Hepatocyte (in vitro differentiated cells): ENCODE results near the gene P4HB. TPM values are rescaled to one million over a fixed set of nuclear protein-coding genes. Genes with fewer than 3 reads are reported as not detected.

Experiments
- DNase-seq: peaks from one replicate; pipeline ENCODE4 v3.0.0-alpha.2; 2016; ENCODE audit warnings: low spot score
- H2AFZ ChIP-seq: fragments of 200-600 bp; sonication (generic); 2 replicates; pipeline ENCODE4 v1.6.0; 2016; ENCODE audit warnings: antibody characterized with exemption, mild to moderate bottlenecking
- H3K27ac ChIP-seq: fragments of 200-600 bp; sonication (generic); 2 replicates; pipeline ENCODE4 v1.5.1; 2016; ENCODE audit warnings: mild to moderate bottlenecking
- H3K27me3 ChIP-seq: fragments of 200-600 bp; sonication (generic); 2 replicates; pipeline ENCODE4 v1.6.1; 2016
- H3K36me3 ChIP-seq: fragments of 200-600 bp; sonication (generic); replicated peaks from 2 replicates; pipeline ENCODE4 v1.5.1; 2016; ENCODE audit warnings: low read depth; ENCODE audit not compliant: insufficient read depth
- H3K4me1 ChIP-seq: fragments of 200-600 bp; sonication (generic); 2 replicates; pipeline ENCODE4 v1.5.1; 2016; ENCODE audit warnings: mild to moderate bottlenecking, moderate library complexity; ENCODE audit not compliant: insufficient read depth
- H3K4me2 ChIP-seq: fragments of 200-600 bp; sonication (generic); 2 replicates; pipeline ENCODE4 v1.6.0; 2016
- H3K4me3 ChIP-seq: fragments of 200-600 bp; sonication (generic); 2 replicates; pipeline ENCODE4 v1.5.1; 2016; ENCODE audit warnings: mild to moderate bottlenecking
- H3K79me2 ChIP-seq: fragments of 200-600 bp; sonication (generic); 2 replicates; pipeline ENCODE4 v1.6.0; 2017; ENCODE audit warnings: mild to moderate bottlenecking
- H3K9me2 ChIP-seq: fragments of 200-600 bp; sonication (generic); replicated peaks from 2 replicates; pipeline ENCODE4 v1.6.0; 2017; ENCODE audit warnings: mild to moderate bottlenecking; ENCODE audit not compliant: insufficient read depth
- H3K9me3 ChIP-seq: fragments of 200-600 bp; sonication (generic); 2 replicates; pipeline ENCODE4 v1.5.1; 2016; ENCODE audit warnings: low read depth, mild to moderate bottlenecking
- H4K20me1 ChIP-seq: fragments of 200-600 bp; sonication (generic); 2 replicates; pipeline ENCODE4 v1.6.0; 2016; ENCODE audit warnings: mild to moderate bottlenecking; ENCODE audit not compliant: insufficient read depth, poor library complexity, severe bottlenecking
- CTCF ChIP-seq: fragments of 200-600 bp; sonication (generic); IDR thresholded peaks from 2 replicates; pipeline ENCODE4 v1.5.1; 2016; ENCODE audit warnings: antibody characterized with exemption, mild to moderate bottlenecking; ENCODE audit not compliant: poor library complexity
- EZH2 ChIP-seq: fragments of 200-600 bp; sonication (generic); IDR thresholded peaks from 2 replicates; pipeline ENCODE4 v1.6.1; 2016; ENCODE audit warnings: antibody characterized with exemption, mild to moderate bottlenecking, borderline replicate concordance
- EZH2phosphoT487 ChIP-seq: fragments of 200-600 bp; sonication (generic); IDR thresholded peaks from one replicate; pipeline ENCODE4 v1.6.1; 2018; ENCODE audit warnings: antibody characterized with exemption, mild to moderate bottlenecking, low read depth, moderate library complexity; ENCODE audit not compliant: unreplicated experiment, severe bottlenecking
- WGBS: methylation state at CpG from one replicate; pipeline ENCODE4 v1.1.6; 2016; ENCODE audit warnings: low lambda C conversion rate; ENCODE audit errors: missing lambda C conversion rate; 5-methylcytosine and 5-hydroxymethylcytosine counted together
- polyA plus RNA-seq: library from polyadenylated mRNA; unstranded; fragments of >200 nt; fragmentation: Nextera tagmentation; extraction: Ambion mirVana; gene quantifications from 2 replicates; pipeline ENCODE4 v1.2.1, GENCODE V29; 2016
- total RNA-seq: library from RNA; depleted of rRNA; stranded (reverse); fragments of >200 nt; gene quantifications from 2 replicates; pipeline ENCODE4 v1.2.3, GENCODE V29; 2014

The P4HB gene
- total and polyA plus RNA-seq, 2 experiments from 2014 or later, result 1,240 to 1,316 TPM

DNA sequence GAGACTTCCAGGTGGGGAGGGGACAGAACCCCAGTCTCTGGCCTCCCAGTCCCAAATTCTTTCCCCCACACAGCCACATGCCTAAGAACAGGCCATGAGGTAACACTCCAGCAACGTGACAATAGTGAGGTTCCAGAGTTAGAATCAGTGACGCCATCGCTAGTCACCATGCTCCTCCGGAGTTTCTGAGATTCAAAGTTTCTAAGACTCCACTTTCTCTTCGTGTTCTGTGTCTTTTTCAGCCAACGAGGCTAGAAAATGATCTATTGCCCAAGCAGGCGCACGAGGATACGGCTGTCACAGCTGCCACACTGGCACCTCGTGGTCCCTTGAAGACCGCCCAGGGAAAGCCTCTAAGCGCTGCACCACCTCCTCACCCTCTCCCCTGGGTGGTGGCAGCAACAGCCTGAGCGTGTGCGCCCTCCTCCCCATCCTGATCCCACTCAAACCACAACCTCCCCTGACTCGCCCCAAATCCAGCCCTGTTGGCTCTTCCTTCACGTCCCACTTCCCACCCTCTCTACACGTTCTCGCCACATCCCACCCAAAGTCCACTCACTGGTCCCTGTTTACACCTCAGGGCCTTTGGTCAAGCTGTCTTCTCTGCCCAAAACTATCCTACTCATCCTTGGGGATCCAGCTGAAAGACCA is 28.3 kb downstream of the P4HB start:
- H3K4me1 ChIP-seq, result peaks cover 21% of the 10 kb centered on the region
- H3K79me2 ChIP-seq, result peaks cover 56% of the 10 kb centered on the region
- no peak for TF ChIP-seq CTCF
- TF ChIP-seq EZH2, result no peak
- no peak for TF ChIP-seq EZH2phosphoT487
- H3K4me3 ChIP-seq, result peak overlapping the region; percentile 98
- H3K27ac ChIP-seq, result peak overlapping the region; percentile 91
- H3K36me3 ChIP-seq, result no peaks in the 10 kb centered on the region
- DNase-seq, result no peak
- H4K20me1 ChIP-seq, result no peaks in the 10 kb centered on the region
- H3K4me2 ChIP-seq, result peak overlapping the region; percentile 88
- 57% methylated on average over 18 of the region's 18 CpGs for WGBS
- no peaks in the 10 kb centered on the region for H3K27me3 ChIP-seq
- H3K9me2 ChIP-seq, result no peaks in the 10 kb centered on the region
- H2AFZ ChIP-seq, result peak overlapping the region; percentile 40
- H3K9me3 ChIP-seq, result no peaks in the 10 kb centered on the region

- Histone ChIP-seq H3K4me1 (peaks cover 21% of the 10 kb centered on the region), H3K9me2 (no peaks in the 10 kb centered on the region), H3K4me3 (no peak overlapping the region), H3K4me2 (peak overlapping the region; percentile 88), H3K27ac (peak overlapping the region; percentile 91), H3K36me3 (no peaks in the 10 kb centered on the region), H3K27me3 (no peaks in the 10 kb centered on the region), H2AFZ (no peak overlapping the region), H3K9me3 (no peaks in the 10 kb centered on the region), H3K79me2 (peaks cover 59% of the 10 kb centered on the region), H4K20me1 (no peaks in the 10 kb centered on the region)
- no peak for DNase-seq
- TF ChIP-seq EZH2 (no peak), CTCF (no peak), EZH2phosphoT487 (no peak)
- 96% methylated on average over 7 of the region's 7 CpGs for WGBS
Measured at GRCh38 chr17:81831563-81831956, 28.8 kb downstream of the P4HB start.

DNA sequence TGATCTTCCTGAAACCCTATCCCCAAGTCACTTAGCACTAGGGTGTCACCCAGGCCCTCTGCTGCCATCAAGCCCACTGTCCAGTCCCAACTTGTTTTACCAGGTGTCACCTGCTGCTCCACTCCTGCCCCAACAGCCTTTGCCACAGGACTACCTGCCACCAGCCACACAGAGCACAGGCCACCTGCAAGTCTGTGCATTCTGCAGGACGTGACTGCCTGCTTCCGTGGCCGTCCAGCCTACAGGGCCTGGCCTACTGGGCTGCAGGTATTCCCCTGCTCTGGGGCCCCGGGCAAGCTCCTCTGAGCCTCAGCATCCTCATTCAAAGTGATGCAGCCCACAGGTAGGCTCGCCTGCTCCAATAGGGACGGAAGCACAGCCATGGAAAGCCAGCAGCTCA is 30.5 kb downstream of the P4HB start:
- Histone ChIP-seq H3K4me2 (no peak overlapping the region), H3K27ac (no peak overlapping the region), H3K9me2 (no peaks in the 10 kb centered on the region), H3K36me3 (no peaks in the 10 kb centered on the region), H3K79me2 (peaks cover 59% of the 10 kb centered on the region), H3K4me3 (no peak overlapping the region), H2AFZ (no peak overlapping the region), H4K20me1 (no peaks in the 10 kb centered on the region), H3K4me1 (peaks cover 21% of the 10 kb centered on the region), H3K27me3 (no peaks in the 10 kb centered on the region), H3K9me3 (no peaks in the 10 kb centered on the region)
- WGBS, result 96% methylated on average over 6 of the region's 6 CpGs
- DNase-seq, result no peak
- TF ChIP-seq EZH2phosphoT487, result no peak
- TF ChIP-seq EZH2, result no peak
- no peak for TF ChIP-seq CTCF

- H3K9me2 ChIP-seq, result no peaks in the 10 kb centered on the region
- H3K36me3 ChIP-seq, result no peaks in the 10 kb centered on the region
- H3K4me2 ChIP-seq, result no peak overlapping the region
- no peak for DNase-seq
- H3K27ac ChIP-seq, result no peak overlapping the region
- 88% methylated on average over 7 of the region's 7 CpGs for WGBS
- peaks cover 54% of the 10 kb centered on the region for H3K79me2 ChIP-seq
- TF ChIP-seq EZH2phosphoT487 (no peak), CTCF (no peak), EZH2 (no peak)
- no peaks in the 10 kb centered on the region for H3K9me3 ChIP-seq
- no peak overlapping the region for H3K4me3 ChIP-seq
- no peak overlapping the region for H2AFZ ChIP-seq
- H4K20me1 ChIP-seq, result no peaks in the 10 kb centered on the region
- H3K4me1 ChIP-seq, result peaks cover 14% of the 10 kb centered on the region
- no peaks in the 10 kb centered on the region for H3K27me3 ChIP-seq
Measured at GRCh38 chr17:81828656-81829055, 31.7 kb downstream of the P4HB start.
